Keratinocyte (primary cell): ENCODE data around the gene CPNE9.

ENCODE experiments used
- EZH2 ChIP-seq: IDR thresholded peaks from one replicate; pipeline ENCODE4 v1.6.1; 2012; ENCODE audit warnings: inconsistent platforms, mild to moderate bottlenecking, low read length, moderate library complexity
- TF ChIP-seq, protein P1 (sequence below), 3 experiments: IDR thresholded peaks in 1 of 3; conservative IDR thresholded peaks in 1 of 3; optimal IDR thresholded peaks in 1 of 3; 2 replicates in 2 of 3; 3 replicates in 1 of 3; pipeline versions ENCODE3 to v1.5.1; 2011; ENCODE audit warnings: low read length in 3 of 3, mild to moderate bottlenecking in 3 of 3, moderate library complexity in 2 of 3, control low read depth in 1 of 3, inconsistent platforms in 1 of 3; ENCODE audit not compliant: insufficient read depth in 2 of 3; ENCODE audit errors: extremely low read depth in 1 of 3

DNA sequence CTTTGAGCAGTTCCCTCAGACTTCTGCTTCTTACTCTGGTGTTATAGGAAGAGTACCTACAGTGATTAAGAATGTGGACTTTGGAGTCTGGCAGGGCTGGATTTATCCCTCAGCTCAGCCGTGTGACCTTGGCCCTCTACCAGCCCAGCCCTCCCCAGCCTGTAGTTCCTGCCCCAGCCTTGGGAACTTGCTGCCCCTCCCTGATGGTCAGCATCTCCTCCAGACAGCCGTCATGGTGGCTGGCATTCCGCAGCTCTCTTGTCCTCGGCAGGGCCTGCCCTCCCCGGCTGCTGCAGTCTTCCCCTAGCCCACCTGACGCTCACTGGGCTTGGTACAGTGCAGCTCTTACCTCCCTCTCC lies 21.9 kb upstream of the CPNE9 start:
- TF ChIP-seq, protein P1, sequence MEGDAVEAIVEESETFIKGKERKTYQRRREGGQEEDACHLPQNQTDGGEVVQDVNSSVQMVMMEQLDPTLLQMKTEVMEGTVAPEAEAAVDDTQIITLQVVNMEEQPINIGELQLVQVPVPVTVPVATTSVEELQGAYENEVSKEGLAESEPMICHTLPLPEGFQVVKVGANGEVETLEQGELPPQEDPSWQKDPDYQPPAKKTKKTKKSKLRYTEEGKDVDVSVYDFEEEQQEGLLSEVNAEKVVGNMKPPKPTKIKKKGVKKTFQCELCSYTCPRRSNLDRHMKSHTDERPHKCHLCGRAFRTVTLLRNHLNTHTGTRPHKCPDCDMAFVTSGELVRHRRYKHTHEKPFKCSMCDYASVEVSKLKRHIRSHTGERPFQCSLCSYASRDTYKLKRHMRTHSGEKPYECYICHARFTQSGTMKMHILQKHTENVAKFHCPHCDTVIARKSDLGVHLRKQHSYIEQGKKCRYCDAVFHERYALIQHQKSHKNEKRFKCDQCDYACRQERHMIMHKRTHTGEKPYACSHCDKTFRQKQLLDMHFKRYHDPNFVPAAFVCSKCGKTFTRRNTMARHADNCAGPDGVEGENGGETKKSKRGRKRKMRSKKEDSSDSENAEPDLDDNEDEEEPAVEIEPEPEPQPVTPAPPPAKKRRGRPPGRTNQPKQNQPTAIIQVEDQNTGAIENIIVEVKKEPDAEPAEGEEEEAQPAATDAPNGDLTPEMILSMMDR (optimal IDR thresholded peaks at IDR 0.05 in 1 of 3, IDR thresholded peaks at IDR 0.05 in 1 of 3, conservative IDR thresholded peaks at IDR 0.05 in 1 of 3; ENCODE audit: extremely low read depth in 1 of 3, insufficient read depth in 2 of 3, low read length in 3 of 3) = no peak
- TF ChIP-seq EZH2 = no peak
